MM.1S (cell line): ENCODE measurements around the gene MPRIP.

Source experiments
- DNase-seq: peaks from one replicate; pipeline ENCODE4 v3.0.0-alpha.2; 2015
- H2AFZ ChIP-seq: fragments of 300-600 bp; sonication (generic); 2 replicates; pipeline ENCODE4 v1.6.0; 2016; ENCODE audit warnings: antibody characterized with exemption, low read length
- H3F3A ChIP-seq: fragments of 300-600 bp; sonication (generic); 2 replicates; pipeline ENCODE4 v1.6.1; 2016; ENCODE audit warnings: mild to moderate bottlenecking, antibody characterized with exemption, low read length, moderate library complexity, mixed read lengths; ENCODE audit not compliant: insufficient read depth
- H3K27ac ChIP-seq: fragments of 300-600 bp; sonication (generic); 2 replicates; pipeline ENCODE4 v1.5.1; 2016; ENCODE audit warnings: mild to moderate bottlenecking, low read length
- H3K27me3 ChIP-seq: fragments of 300-600 bp; sonication (generic); replicated peaks from 2 replicates; pipeline ENCODE4 v1.6.0; 2016; ENCODE audit warnings: low read length; ENCODE audit not compliant: insufficient read depth
- H3K36me3 ChIP-seq: fragments of 300-600 bp; sonication (generic); replicated peaks from 2 replicates; pipeline ENCODE4 v1.6.1; 2016; ENCODE audit warnings: mild to moderate bottlenecking, low read length, mixed read lengths; ENCODE audit not compliant: insufficient read depth
- H3K4me1 ChIP-seq: fragments of 300-600 bp; sonication (generic); 2 replicates; pipeline ENCODE4 v1.6.1; 2016; ENCODE audit warnings: low read length, mixed read lengths
- H3K4me2 ChIP-seq: fragments of 300-600 bp; sonication (generic); 2 replicates; pipeline ENCODE4 v1.6.0; 2016; ENCODE audit warnings: low read depth, low read length
- H3K4me3 ChIP-seq: fragments of 300-600 bp; sonication (generic); 2 replicates; pipeline ENCODE4 v1.5.1; 2016; ENCODE audit warnings: low read length, mixed read lengths
- H3K79me2 ChIP-seq: fragments of 300-600 bp; sonication (generic); 2 replicates; pipeline ENCODE4 v1.6.1; 2016; ENCODE audit warnings: mixed run types, low read length, mixed read lengths
- H3K9ac ChIP-seq: fragments of 300-600 bp; sonication (generic); 2 replicates; pipeline ENCODE4 v1.6.1; 2016; ENCODE audit warnings: low read length, mixed read lengths
- H3K9me2 ChIP-seq: fragments of 300-600 bp; sonication (generic); replicated peaks from 2 replicates; pipeline ENCODE4 v1.6.1; 2016; ENCODE audit warnings: mild to moderate bottlenecking, low read length, mixed read lengths; ENCODE audit not compliant: insufficient read depth
- H3K9me3 ChIP-seq: fragments of 300-600 bp; sonication (generic); replicated peaks from 2 replicates; pipeline ENCODE4 v1.6.1; 2016; ENCODE audit warnings: mild to moderate bottlenecking, low read length, mixed read lengths; ENCODE audit not compliant: insufficient read depth
- H4K20me1 ChIP-seq: fragments of 300-600 bp; sonication (generic); 2 replicates; pipeline ENCODE4 v1.6.1; 2016; ENCODE audit warnings: mild to moderate bottlenecking, low read length, moderate library complexity, mixed read lengths; ENCODE audit not compliant: insufficient read depth
- EZH2 ChIP-seq: fragments of 300-600 bp; sonication (generic); optimal IDR thresholded peaks from 2 replicates; pipeline ENCODE3; 2017; ENCODE audit warnings: low read depth, mild to moderate bottlenecking, antibody characterized with exemption, low read length, mixed read lengths
- EZH2phosphoT487 ChIP-seq: fragments of 300-600 bp; sonication (generic); IDR thresholded peaks from 2 replicates; pipeline ENCODE4 v1.6.1; 2018; ENCODE audit warnings: antibody characterized with exemption, low read length
- TF ChIP-seq, protein P1 (sequence below): fragments of 300-600 bp; sonication (generic); IDR thresholded peaks from 2 replicates; pipeline ENCODE4 v1.5.1; 2016; ENCODE audit warnings: antibody characterized with exemption, low read length, mixed read lengths

Gene MPRIP

GRCh38 chr17:17081304-17081940 is 39.2 kb downstream of the MPRIP start:
- Histone ChIP-seq H3K4me2 (no peak overlapping the region), H3K9ac (no peak overlapping the region), H3K4me1 (no peaks in the 10 kb centered on the region), H3K27me3 (no peaks in the 10 kb centered on the region), H3F3A (no peaks in the 10 kb centered on the region), H3K36me3 (0 out of 2 replicates have a peak, but pooled peaks cover 7% of the 10 kb centered on the region), H3K9me3 (no peaks in the 10 kb centered on the region), H3K27ac (no peak overlapping the region), H3K79me2 (peaks cover 66% of the 10 kb centered on the region), H4K20me1 (no peaks in the 10 kb centered on the region), H3K4me3 (no peak overlapping the region), H3K9me2 (no peaks in the 10 kb centered on the region), H2AFZ (no peak overlapping the region)
- no peak for DNase-seq
- TF ChIP-seq, protein P1, sequence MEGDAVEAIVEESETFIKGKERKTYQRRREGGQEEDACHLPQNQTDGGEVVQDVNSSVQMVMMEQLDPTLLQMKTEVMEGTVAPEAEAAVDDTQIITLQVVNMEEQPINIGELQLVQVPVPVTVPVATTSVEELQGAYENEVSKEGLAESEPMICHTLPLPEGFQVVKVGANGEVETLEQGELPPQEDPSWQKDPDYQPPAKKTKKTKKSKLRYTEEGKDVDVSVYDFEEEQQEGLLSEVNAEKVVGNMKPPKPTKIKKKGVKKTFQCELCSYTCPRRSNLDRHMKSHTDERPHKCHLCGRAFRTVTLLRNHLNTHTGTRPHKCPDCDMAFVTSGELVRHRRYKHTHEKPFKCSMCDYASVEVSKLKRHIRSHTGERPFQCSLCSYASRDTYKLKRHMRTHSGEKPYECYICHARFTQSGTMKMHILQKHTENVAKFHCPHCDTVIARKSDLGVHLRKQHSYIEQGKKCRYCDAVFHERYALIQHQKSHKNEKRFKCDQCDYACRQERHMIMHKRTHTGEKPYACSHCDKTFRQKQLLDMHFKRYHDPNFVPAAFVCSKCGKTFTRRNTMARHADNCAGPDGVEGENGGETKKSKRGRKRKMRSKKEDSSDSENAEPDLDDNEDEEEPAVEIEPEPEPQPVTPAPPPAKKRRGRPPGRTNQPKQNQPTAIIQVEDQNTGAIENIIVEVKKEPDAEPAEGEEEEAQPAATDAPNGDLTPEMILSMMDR = no peak
- TF ChIP-seq EZH2phosphoT487 = no peak
- no peak for TF ChIP-seq EZH2

DNA sequence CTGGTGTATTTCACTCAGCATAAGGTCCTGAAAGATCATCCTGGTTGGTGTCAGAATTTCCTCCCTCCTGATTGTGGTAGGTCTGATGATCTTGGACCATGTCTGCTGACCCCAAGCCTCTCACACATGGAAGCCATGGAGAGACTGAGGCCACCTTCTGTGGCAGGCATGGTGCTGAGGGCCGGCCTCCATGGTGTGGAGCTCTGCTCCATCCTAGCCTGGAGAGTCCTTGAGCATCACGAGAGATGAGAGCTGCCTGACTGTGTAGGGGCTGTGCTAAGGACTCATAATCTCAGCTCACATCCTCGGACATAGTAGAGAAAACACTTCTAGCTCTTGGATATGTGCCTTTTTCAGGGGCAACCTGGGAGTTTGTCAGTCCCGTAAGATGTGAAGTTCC is 40.6 kb downstream of the MPRIP start:
- Histone ChIP-seq H2AFZ (no peak overlapping the region), H3K4me2 (no peak overlapping the region), H4K20me1 (no peaks in the 10 kb centered on the region), H3K27ac (no peak overlapping the region), H3K36me3 (0 out of 2 replicates have a peak, but pooled peaks cover 2% of the 10 kb centered on the region), H3K27me3 (no peaks in the 10 kb centered on the region), H3K4me3 (no peak overlapping the region), H3K9me3 (no peaks in the 10 kb centered on the region), H3K4me1 (no peaks in the 10 kb centered on the region), H3K79me2 (peaks cover 67% of the 10 kb centered on the region), H3F3A (no peaks in the 10 kb centered on the region), H3K9ac (no peak overlapping the region), H3K9me2 (no peaks in the 10 kb centered on the region)
- DNase-seq = no peak
- TF ChIP-seq EZH2phosphoT487 = no peak
- TF ChIP-seq EZH2 = no peak
- TF ChIP-seq, protein P1 = no peak

- Histone ChIP-seq H3K4me2 (no peak overlapping the region), H3K27ac (no peak overlapping the region), H3F3A (no peaks in the 10 kb centered on the region), H3K9ac (no peak overlapping the region), H3K9me2 (no peaks in the 10 kb centered on the region), H4K20me1 (no peaks in the 10 kb centered on the region), H3K4me3 (no peak overlapping the region), H3K79me2 (peaks cover 69% of the 10 kb centered on the region), H3K4me1 (no peaks in the 10 kb centered on the region), H3K36me3 (no peaks in the 10 kb centered on the region), H2AFZ (no peak overlapping the region), H3K9me3 (no peaks in the 10 kb centered on the region), H3K27me3 (no peaks in the 10 kb centered on the region)
- no peak for DNase-seq
- TF ChIP-seq EZH2phosphoT487 (no peak), EZH2 (no peak)
- TF ChIP-seq, protein P1 = no peak
Measured at GRCh38 chr17:17084317-17084835, 42.1 kb downstream of the MPRIP start.
